HEK293 (cell line): ENCODE measurements around the gene PPT2.
A peak's percentile ranks its signal among the peaks of the same experiment; 100 is the strongest.

Experiments
- GLIS1 ChIP-seq: fragments of 450-650 bp; formaldehyde crosslinking; IDR thresholded peaks from 2 replicates; pipeline ENCODE4 v1.5.1; 2016; ENCODE audit warnings: missing biosample characterization, missing genetic modification characterization
- HOXC10 ChIP-seq: sonication (generic); formaldehyde crosslinking; IDR thresholded peaks from 2 replicates; pipeline ENCODE4 v1.8.1; 2023; ENCODE audit warnings: mild to moderate bottlenecking, missing genetic modification reagents
- KLF8 ChIP-seq: fragments of 450-650 bp; formaldehyde crosslinking; IDR thresholded peaks from 2 replicates; pipeline ENCODE4 v1.5.1; 2016; ENCODE audit warnings: missing biosample characterization, missing genetic modification characterization
- MYNN ChIP-seq: fragments of 450-650 bp; formaldehyde crosslinking; IDR thresholded peaks from 2 replicates; pipeline ENCODE4 v1.5.1; 2016; ENCODE audit warnings: missing biosample characterization, missing genetic modification characterization, borderline replicate concordance
- RBAK ChIP-seq: fragments of 450-650 bp; formaldehyde crosslinking; IDR thresholded peaks from 2 replicates; pipeline ENCODE4 v1.5.1; 2016; ENCODE audit warnings: missing biosample characterization, missing genetic modification characterization
- REPIN1 ChIP-seq: fragments of 450-650 bp; formaldehyde crosslinking; IDR thresholded peaks from 2 replicates; pipeline ENCODE4 v1.5.1; 2017; ENCODE audit warnings: missing biosample characterization, missing genetic modification characterization, low read depth
- SALL2 ChIP-seq: fragments of 450-650 bp; formaldehyde crosslinking; IDR thresholded peaks from 2 replicates; pipeline ENCODE4 v1.5.0; 2017; ENCODE audit warnings: missing biosample characterization, mild to moderate bottlenecking, missing genetic modification characterization, borderline replicate concordance
- SP3 ChIP-seq: fragments of 450-650 bp; formaldehyde crosslinking; IDR thresholded peaks from 2 replicates; pipeline ENCODE4 v1.5.1; 2016; ENCODE audit warnings: missing biosample characterization, missing genetic modification characterization
- WT1 ChIP-seq: fragments of 450-650 bp; formaldehyde crosslinking; IDR thresholded peaks from 2 replicates; pipeline ENCODE4 v1.5.1; 2016; ENCODE audit warnings: missing biosample characterization, missing genetic modification characterization
- ZFP41 ChIP-seq: fragments of 450-650 bp; formaldehyde crosslinking; IDR thresholded peaks from 2 replicates; pipeline ENCODE4 v1.5.1; 2016; ENCODE audit warnings: missing biosample characterization, missing genetic modification characterization, borderline replicate concordance
- ZNF112 ChIP-seq: fragments of 450-650 bp; formaldehyde crosslinking; IDR thresholded peaks from 2 replicates; pipeline ENCODE4 v1.5.0; 2017; ENCODE audit warnings: missing biosample characterization, missing genetic modification characterization
- ZNF138 ChIP-seq: fragments of 450-650 bp; formaldehyde crosslinking; IDR thresholded peaks from 2 replicates; pipeline ENCODE4 v1.5.1; 2016; ENCODE audit warnings: missing biosample characterization, missing genetic modification characterization, borderline replicate concordance
- ZNF248 ChIP-seq: fragments of 450-650 bp; formaldehyde crosslinking; IDR thresholded peaks from 2 replicates; pipeline ENCODE4 v1.5.1; 2017; ENCODE audit warnings: missing biosample characterization, missing genetic modification characterization
- ZNF350 ChIP-seq: fragments of 450-650 bp; formaldehyde crosslinking; IDR thresholded peaks from 2 replicates; pipeline ENCODE4 v1.5.0; 2017; ENCODE audit warnings: missing biosample characterization, mild to moderate bottlenecking, missing genetic modification characterization
- ZNF394 ChIP-seq: fragments of 450-650 bp; formaldehyde crosslinking; IDR thresholded peaks from 2 replicates; pipeline ENCODE4 v1.5.1; 2016; ENCODE audit warnings: missing biosample characterization, missing genetic modification characterization, mild to moderate bottlenecking, moderate library complexity, borderline replicate concordance
- ZNF416 ChIP-seq: fragments of 450-650 bp; formaldehyde crosslinking; IDR thresholded peaks from 2 replicates; pipeline ENCODE4 v1.5.1; 2016; ENCODE audit warnings: missing biosample characterization, missing genetic modification characterization
- ZNF521 ChIP-seq: fragments of 450-650 bp; formaldehyde crosslinking; IDR thresholded peaks from 2 replicates; pipeline ENCODE4 v1.5.1; 2017; ENCODE audit warnings: missing biosample characterization, mild to moderate bottlenecking, missing genetic modification characterization
- ZNF561 ChIP-seq: fragments of 450-650 bp; IDR thresholded peaks from 2 replicates; pipeline ENCODE4 v1.5.1; 2018; ENCODE audit warnings: missing biosample characterization, missing genetic modification characterization, borderline replicate concordance
- ZNF596 ChIP-seq: fragments of 450-650 bp; IDR thresholded peaks from 2 replicates; pipeline ENCODE4 v1.5.0; 2018; ENCODE audit warnings: missing biosample characterization, mild to moderate bottlenecking, missing genetic modification characterization, moderate library complexity
- ZNF624 ChIP-seq: fragments of 450-650 bp; formaldehyde crosslinking; IDR thresholded peaks from 2 replicates; pipeline ENCODE4 v1.5.1; 2017; ENCODE audit warnings: missing biosample characterization, missing genetic modification characterization
- ZNF785 ChIP-seq: fragments of 450-650 bp; formaldehyde crosslinking; IDR thresholded peaks from 2 replicates; pipeline ENCODE4 v1.5.1; 2016; ENCODE audit warnings: missing biosample characterization, missing genetic modification characterization
- ZNF830 ChIP-seq: fragments of 450-650 bp; IDR thresholded peaks from 2 replicates; pipeline ENCODE4 v1.5.0; 2018; ENCODE audit warnings: missing biosample characterization, missing genetic modification characterization, low read depth, mild to moderate bottlenecking, moderate library complexity
- ZSCAN30 ChIP-seq: fragments of 450-650 bp; IDR thresholded peaks from 2 replicates; pipeline ENCODE4 v1.5.1; 2018; ENCODE audit warnings: missing biosample characterization, mild to moderate bottlenecking, missing genetic modification characterization, moderate library complexity
- TF ChIP-seq, protein P1 (sequence below): fragments of 450-650 bp; formaldehyde crosslinking; IDR thresholded peaks from 2 replicates; pipeline ENCODE4; 2016; ENCODE audit warnings: missing biosample characterization, missing genetic modification characterization
- TF ChIP-seq, protein P2 (sequence below): fragments of 450-650 bp; formaldehyde crosslinking; IDR thresholded peaks from 2 replicates; pipeline ENCODE4 v1.5.1; 2016; ENCODE audit warnings: missing biosample characterization, missing genetic modification characterization, low read depth
- TF ChIP-seq, protein P3 (sequence below): fragments of 450-650 bp; IDR thresholded peaks from 2 replicates; pipeline ENCODE4 v1.5.1; 2018; ENCODE audit warnings: missing biosample characterization, missing genetic modification characterization
- TF ChIP-seq, protein P4 (sequence below): fragments of 450-650 bp; formaldehyde crosslinking; IDR thresholded peaks from 2 replicates; pipeline ENCODE4 v1.5.1; 2016; ENCODE audit warnings: missing biosample characterization, missing genetic modification characterization
- TF ChIP-seq, protein P5 (sequence below): fragments of 450-650 bp; formaldehyde crosslinking; IDR thresholded peaks from 2 replicates; pipeline ENCODE4 v1.5.1; 2016; ENCODE audit warnings: missing biosample characterization, missing genetic modification characterization, borderline replicate concordance
- TF ChIP-seq, protein P6 (sequence below): fragments of 450-650 bp; formaldehyde crosslinking; IDR thresholded peaks from 2 replicates; pipeline ENCODE4 v1.5.1; 2016; ENCODE audit warnings: missing biosample characterization, missing genetic modification characterization

PPT2 gene

DNA sequence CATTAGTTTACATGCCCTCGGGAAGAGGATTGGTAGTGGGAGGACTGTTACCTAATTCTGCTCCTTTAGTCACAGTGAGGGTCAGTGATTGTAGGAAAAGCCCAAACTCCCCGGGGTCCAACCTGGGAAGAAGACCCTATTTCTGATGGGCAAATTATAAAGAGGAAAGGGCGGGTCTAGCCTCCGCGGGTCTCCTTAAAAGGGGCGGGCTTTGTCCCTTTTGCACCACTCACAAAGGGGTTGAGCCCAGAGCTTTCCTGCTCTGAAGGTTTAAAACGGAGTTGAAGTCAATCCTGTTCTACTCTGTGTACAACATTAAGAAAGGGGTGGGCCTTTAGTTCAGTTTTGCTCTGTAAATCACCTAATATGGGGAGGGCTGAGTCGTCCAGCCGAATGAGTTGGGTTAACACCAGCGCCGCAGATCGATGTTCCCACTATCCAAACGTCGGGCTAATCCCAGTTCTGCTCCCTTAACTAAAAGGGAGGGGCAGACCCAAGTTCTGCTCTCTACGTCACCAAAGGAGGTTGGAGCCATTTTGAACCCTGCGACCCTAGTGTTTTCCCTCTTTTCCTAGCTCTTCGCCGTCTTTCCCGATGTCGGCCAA is 23.3 kb downstream of the PPT2 start (continued):
- no peak for TF ChIP-seq ZFP41
- TF ChIP-seq ZNF416 (tag by site-specific recombination), result no peak
- TF ChIP-seq ZNF785 (tag by site-specific recombination), result no peak
- no peak for TF ChIP-seq ZNF350
- no peak for TF ChIP-seq ZNF112
- no peak for TF ChIP-seq REPIN1 (tag by site-specific recombination)
- no peak for TF ChIP-seq ZNF521 (tag by site-specific recombination)
- peak; percentile 40 for TF ChIP-seq KLF8 (tag by site-specific recombination)
- peak; percentile 86 for TF ChIP-seq ZNF561 (tag by site-specific recombination)
- TF ChIP-seq WT1 (tag by site-specific recombination), result peak; percentile 33; the same call in 1 of the 2 replicates
- TF ChIP-seq, protein P1, sequence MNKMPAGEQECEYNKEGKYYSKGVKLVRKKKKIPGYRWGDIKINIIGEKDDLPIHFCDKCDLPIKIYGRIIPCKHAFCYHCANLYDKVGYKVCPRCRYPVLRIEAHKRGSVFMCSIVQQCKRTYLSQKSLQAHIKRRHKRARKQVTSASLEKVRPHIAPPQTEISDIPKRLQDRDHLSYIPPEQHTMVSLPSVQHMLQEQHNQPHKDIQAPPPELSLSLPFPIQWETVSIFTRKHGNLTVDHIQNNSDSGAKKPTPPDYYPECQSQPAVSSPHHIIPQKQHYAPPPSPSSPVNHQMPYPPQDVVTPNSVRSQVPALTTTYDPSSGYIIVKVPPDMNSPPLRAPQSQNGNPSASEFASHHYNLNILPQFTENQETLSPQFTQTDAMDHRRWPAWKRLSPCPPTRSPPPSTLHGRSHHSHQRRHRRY, result no peak
- TF ChIP-seq, protein P2, sequence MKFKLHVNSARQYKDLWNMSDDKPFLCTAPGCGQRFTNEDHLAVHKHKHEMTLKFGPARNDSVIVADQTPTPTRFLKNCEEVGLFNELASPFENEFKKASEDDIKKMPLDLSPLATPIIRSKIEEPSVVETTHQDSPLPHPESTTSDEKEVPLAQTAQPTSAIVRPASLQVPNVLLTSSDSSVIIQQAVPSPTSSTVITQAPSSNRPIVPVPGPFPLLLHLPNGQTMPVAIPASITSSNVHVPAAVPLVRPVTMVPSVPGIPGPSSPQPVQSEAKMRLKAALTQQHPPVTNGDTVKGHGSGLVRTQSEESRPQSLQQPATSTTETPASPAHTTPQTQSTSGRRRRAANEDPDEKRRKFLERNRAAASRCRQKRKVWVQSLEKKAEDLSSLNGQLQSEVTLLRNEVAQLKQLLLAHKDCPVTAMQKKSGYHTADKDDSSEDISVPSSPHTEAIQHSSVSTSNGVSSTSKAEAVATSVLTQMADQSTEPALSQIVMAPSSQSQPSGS (tag by site-specific recombination), result no peak
- TF ChIP-seq, protein P3, sequence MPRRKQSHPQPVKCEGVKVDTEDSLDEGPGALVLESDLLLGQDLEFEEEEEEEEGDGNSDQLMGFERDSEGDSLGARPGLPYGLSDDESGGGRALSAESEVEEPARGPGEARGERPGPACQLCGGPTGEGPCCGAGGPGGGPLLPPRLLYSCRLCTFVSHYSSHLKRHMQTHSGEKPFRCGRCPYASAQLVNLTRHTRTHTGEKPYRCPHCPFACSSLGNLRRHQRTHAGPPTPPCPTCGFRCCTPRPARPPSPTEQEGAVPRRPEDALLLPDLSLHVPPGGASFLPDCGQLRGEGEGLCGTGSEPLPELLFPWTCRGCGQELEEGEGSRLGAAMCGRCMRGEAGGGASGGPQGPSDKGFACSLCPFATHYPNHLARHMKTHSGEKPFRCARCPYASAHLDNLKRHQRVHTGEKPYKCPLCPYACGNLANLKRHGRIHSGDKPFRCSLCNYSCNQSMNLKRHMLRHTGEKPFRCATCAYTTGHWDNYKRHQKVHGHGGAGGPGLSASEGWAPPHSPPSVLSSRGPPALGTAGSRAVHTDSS, result no peak
- no peak for TF ChIP-seq RBAK (tag by site-specific recombination)
- no peak for TF ChIP-seq ZNF248 (tag by site-specific recombination)
- TF ChIP-seq ZNF830 (tag by site-specific recombination), result no peak
- TF ChIP-seq ZNF394 (tag by site-specific recombination), result no peak; the same call in 1 of the 2 replicates
- TF ChIP-seq SALL2 (tag by site-specific recombination), result no peak
- TF ChIP-seq HOXC10 (CRISPR knock-in tag), result no peak
- TF ChIP-seq ZNF596 (tag by site-specific recombination), result no peak
- TF ChIP-seq GLIS1 (tag by site-specific recombination), result no peak
- TF ChIP-seq ZNF624 (tag by site-specific recombination), result no peak
- TF ChIP-seq, protein P4, sequence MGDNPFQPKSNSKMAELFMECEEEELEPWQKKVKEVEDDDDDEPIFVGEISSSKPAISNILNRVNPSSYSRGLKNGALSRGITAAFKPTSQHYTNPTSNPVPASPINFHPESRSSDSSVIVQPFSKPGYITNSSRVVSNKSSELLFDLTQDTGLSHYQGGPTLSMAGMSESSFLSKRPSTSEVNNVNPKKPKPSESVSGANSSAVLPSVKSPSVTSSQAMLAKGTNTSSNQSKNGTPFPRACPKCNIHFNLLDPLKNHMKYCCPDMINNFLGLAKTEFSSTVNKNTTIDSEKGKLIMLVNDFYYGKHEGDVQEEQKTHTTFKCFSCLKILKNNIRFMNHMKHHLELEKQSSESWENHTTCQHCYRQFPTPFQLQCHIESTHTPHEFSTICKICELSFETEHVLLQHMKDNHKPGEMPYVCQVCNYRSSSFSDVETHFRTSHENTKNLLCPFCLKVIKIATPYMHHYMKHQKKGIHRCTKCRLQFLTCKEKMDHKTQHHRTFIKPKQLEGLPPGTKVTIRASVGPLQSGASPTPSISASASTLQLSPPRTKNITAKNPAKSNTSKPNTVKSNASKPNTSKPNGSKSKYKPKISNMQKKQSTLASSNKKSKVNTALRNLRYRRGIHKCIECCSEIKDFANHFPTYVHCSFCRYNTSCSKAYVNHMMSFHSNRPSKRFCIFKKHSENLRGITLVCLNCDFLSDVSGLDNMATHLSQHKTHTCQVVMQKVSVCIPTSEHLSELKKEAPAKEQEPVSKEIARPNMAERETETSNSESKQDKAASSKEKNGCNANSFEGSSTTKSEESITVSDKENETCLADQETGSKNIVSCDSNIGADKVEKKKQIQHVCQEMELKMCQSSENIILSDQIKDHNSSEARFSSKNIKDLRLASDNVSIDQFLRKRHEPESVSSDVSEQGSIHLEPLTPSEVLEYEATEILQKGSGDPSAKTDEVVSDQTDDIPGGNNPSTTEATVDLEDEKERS (tag by site-specific recombination), result no peak
- TF ChIP-seq, protein P5, sequence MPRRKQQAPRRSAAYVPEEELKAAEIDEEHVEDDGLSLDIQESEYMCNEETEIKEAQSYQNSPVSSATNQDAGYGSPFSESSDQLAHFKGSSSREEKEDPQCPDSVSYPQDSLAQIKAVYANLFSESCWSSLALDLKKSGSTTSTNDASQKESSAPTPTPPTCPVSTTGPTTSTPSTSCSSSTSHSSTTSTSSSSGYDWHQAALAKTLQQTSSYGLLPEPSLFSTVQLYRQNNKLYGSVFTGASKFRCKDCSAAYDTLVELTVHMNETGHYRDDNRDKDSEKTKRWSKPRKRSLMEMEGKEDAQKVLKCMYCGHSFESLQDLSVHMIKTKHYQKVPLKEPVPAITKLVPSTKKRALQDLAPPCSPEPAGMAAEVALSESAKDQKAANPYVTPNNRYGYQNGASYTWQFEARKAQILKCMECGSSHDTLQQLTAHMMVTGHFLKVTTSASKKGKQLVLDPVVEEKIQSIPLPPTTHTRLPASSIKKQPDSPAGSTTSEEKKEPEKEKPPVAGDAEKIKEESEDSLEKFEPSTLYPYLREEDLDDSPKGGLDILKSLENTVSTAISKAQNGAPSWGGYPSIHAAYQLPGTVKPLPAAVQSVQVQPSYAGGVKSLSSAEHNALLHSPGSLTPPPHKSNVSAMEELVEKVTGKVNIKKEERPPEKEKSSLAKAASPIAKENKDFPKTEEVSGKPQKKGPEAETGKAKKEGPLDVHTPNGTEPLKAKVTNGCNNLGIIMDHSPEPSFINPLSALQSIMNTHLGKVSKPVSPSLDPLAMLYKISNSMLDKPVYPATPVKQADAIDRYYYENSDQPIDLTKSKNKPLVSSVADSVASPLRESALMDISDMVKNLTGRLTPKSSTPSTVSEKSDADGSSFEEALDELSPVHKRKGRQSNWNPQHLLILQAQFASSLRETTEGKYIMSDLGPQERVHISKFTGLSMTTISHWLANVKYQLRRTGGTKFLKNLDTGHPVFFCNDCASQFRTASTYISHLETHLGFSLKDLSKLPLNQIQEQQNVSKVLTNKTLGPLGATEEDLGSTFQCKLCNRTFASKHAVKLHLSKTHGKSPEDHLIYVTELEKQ (tag by site-specific recombination), result no peak
- peak; percentile 37; the same call in 1 of the 2 replicates for TF ChIP-seq ZSCAN30 (tag by site-specific recombination)
- no peak for TF ChIP-seq ZNF138 (tag by site-specific recombination)
- TF ChIP-seq, protein P6, sequence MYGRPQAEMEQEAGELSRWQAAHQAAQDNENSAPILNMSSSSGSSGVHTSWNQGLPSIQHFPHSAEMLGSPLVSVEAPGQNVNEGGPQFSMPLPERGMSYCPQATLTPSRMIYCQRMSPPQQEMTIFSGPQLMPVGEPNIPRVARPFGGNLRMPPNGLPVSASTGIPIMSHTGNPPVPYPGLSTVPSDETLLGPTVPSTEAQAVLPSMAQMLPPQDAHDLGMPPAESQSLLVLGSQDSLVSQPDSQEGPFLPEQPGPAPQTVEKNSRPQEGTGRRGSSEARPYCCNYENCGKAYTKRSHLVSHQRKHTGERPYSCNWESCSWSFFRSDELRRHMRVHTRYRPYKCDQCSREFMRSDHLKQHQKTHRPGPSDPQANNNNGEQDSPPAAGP (tag by site-specific recombination), result 0 out of 2 replicates have a peak, but pooled peaks have one; percentile 29
- TF ChIP-seq MYNN, result no peak
- peak; percentile 51; the same call in 1 of the 2 replicates for TF ChIP-seq SP3
